Activated B cell treated with CpG ODN at 0.5 μM for 24 hours (primary cell): ENCODE results near the gene NUDCD3. TPM values are rescaled to one million over a fixed set of nuclear protein-coding genes. Genes with fewer than 3 reads are reported as not detected.

ENCODE experiments used
- ATAC-seq: fragments of 200-7000 bp; cut with Tn5 transposase; one replicate; pipeline ENCODE4 v1.10.0; 2021; ENCODE audit warnings: low read depth, mild to moderate bottlenecking, moderate library complexity
- CTCF ChIA-PET: fragments of 350-600 bp; sonication (Branson Sonifier 250); formaldehyde crosslinking; loops from one replicate; lab custom pipeline; 2021; ENCODE audit warnings: antibody characterized with exemption; lab: Charles Lee
- POLR2A ChIA-PET: fragments of 350-600 bp; sonication (Branson Sonifier 250); formaldehyde crosslinking; loops from one replicate; lab custom pipeline; 2021; ENCODE audit warnings: antibody characterized with exemption; lab: Charles Lee
- DNase-seq: peaks from one replicate; pipeline ENCODE4 v3.0.0; 2022
- H3K27ac Mint-ChIP-seq: one replicate; pipeline ENCODE4 v1.8.0; 2020; ENCODE audit warnings: mixed read lengths
- H3K27me3 Mint-ChIP-seq: one replicate; pipeline ENCODE4 v1.8.0; 2021; ENCODE audit warnings: mixed read lengths
- H3K36me3 Mint-ChIP-seq: one replicate; pipeline ENCODE4 v1.8.0; 2021; ENCODE audit warnings: low read depth, mixed read lengths
- H3K4me1 Mint-ChIP-seq: one replicate; pipeline ENCODE4 v1.8.0; 2021; ENCODE audit warnings: mixed read lengths
- H3K4me3 Mint-ChIP-seq: one replicate; pipeline ENCODE4 v1.8.0; 2020; ENCODE audit warnings: mild to moderate bottlenecking, mixed read lengths
- H3K9me3 Mint-ChIP-seq: one replicate; pipeline ENCODE4 v1.8.0; 2020; ENCODE audit warnings: mixed read lengths
- intact Hi-C: fragments of 100-400 bp; cut with micrococcal nuclease; formaldehyde crosslinking; loops from one replicate; pipeline ENCODE4 v1.15.1; 2024
- total RNA-seq: library from RNA; stranded (reverse); gene quantifications from 2 replicates; pipeline ENCODE4 v1.2.3, GENCODE V29; 2022
- TF ChIP-seq, protein P1 (sequence below): fragments of 200-600 bp; IDR thresholded peaks from one replicate; pipeline ENCODE4 v1.8.0; 2022; ENCODE audit warnings: antibody characterized with exemption, mild to moderate bottlenecking

NUDCD3 gene
- total RNA-seq, 1 donor from 2014 or later = 85.1 TPM

DNA sequence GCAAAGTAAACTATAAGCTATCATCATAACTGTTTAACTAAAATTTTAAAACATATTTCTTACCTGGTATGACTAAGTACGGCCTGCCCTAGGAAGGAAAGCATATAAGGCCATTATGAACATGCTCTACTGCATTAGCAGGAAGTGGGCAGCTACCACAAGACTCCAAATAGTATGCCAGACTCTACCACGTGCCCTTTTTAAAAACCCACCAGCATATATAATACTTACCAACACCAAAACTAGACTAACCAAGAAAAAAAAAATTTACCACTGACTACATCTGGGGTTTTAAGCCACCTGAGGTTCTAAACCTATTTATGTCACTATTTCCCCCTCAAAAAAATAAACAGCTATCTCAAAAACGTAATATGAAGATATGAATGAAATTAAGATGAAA is 30.1 kb downstream of the NUDCD3 start:
- TF ChIP-seq, protein P1, sequence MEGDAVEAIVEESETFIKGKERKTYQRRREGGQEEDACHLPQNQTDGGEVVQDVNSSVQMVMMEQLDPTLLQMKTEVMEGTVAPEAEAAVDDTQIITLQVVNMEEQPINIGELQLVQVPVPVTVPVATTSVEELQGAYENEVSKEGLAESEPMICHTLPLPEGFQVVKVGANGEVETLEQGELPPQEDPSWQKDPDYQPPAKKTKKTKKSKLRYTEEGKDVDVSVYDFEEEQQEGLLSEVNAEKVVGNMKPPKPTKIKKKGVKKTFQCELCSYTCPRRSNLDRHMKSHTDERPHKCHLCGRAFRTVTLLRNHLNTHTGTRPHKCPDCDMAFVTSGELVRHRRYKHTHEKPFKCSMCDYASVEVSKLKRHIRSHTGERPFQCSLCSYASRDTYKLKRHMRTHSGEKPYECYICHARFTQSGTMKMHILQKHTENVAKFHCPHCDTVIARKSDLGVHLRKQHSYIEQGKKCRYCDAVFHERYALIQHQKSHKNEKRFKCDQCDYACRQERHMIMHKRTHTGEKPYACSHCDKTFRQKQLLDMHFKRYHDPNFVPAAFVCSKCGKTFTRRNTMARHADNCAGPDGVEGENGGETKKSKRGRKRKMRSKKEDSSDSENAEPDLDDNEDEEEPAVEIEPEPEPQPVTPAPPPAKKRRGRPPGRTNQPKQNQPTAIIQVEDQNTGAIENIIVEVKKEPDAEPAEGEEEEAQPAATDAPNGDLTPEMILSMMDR = no peak
- ChIA-PET POLR2A (interaction anchor here (0.5 to 1.1 kb wide), 3 partner anchors 9 to 30 kb away, joined by 3 to 4 read pairs (median 3); no protein-coding TSS in a partner anchor), CTCF (no interaction called here)
- DNase-seq (no peak), ATAC-seq (peak; percentile 99)
- Mint-ChIP-seq H3K36me3 (peaks cover 43% of the 10 kb centered on the region), H3K4me1 (peaks cover 48% of the 10 kb centered on the region), H3K27me3 (no peaks in the 10 kb centered on the region), H3K9me3 (no peaks in the 10 kb centered on the region), H3K4me3 (peak overlapping the region; percentile 59), H3K27ac (peak overlapping the region; percentile 13)
- intact Hi-C loops = loop anchor here (1.0 to 2.0 kb wide), 3 partner anchors 11 to 260 kb away; partner anchors contain the start of gene YKT6

DNA sequence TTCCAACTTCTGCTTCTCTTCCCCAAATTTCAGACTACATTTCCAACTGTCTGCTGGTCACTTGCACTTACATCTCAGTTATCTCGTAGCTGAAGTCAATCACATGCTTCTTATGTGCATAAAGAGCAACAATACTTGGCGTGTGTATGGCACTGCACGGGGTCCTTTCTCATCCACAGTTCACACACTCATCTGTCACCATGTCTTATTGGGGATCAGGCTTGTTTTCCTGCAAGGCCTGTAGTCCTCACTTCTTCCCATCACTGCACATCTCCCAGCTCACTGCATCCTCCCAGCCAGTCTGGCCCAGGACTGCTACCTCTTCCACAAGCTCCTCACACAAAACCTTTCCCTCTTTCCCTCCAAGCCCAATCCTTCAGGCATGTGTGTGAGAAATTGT is 35.3 kb downstream of the NUDCD3 start:
- ATAC-seq = no peak
- H3K27ac Mint-ChIP-seq = no peak overlapping the region
- no peak for DNase-seq
- no peaks in the 10 kb centered on the region for H3K9me3 Mint-ChIP-seq
- H3K27me3 Mint-ChIP-seq = no peaks in the 10 kb centered on the region
- H3K4me1 Mint-ChIP-seq = peaks cover 24% of the 10 kb centered on the region
- CTCF ChIA-PET = no interaction called here
- POLR2A ChIA-PET = interaction anchor here (0.6 kb wide), 1 partner anchor 660 kb away, joined by 5 read pairs; no protein-coding TSS in a partner anchor
- TF ChIP-seq, protein P1 = no peak
- intact Hi-C loops = no loop called here
- no peak overlapping the region for H3K4me3 Mint-ChIP-seq
- peaks cover 48% of the 10 kb centered on the region for H3K36me3 Mint-ChIP-seq

DNA sequence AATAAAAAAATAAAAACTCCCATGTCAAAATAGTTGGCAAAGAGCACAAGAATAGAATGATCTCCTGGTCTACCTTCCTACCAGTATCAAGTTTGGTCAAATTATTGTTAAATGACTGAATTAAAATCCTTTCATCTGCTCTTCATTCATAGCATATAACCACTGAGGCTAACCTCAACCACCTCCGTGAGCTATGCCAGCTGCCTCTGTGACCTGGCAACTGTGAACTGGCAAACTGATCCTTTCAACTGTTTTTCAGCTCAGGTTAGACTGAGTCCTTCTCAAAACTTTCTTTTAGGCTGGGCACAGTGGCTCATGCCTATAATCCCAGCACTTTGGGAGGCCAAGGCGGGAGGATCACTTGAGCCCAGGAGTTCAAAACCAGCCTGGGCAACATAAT is 36.1 kb downstream of the NUDCD3 start:
- no peaks in the 10 kb centered on the region for H3K27me3 Mint-ChIP-seq
- no peak overlapping the region for H3K27ac Mint-ChIP-seq
- intact Hi-C loops = no loop called here
- H3K4me1 Mint-ChIP-seq = peaks cover 24% of the 10 kb centered on the region
- H3K9me3 Mint-ChIP-seq = no peaks in the 10 kb centered on the region
- ATAC-seq (no peak), DNase-seq (no peak)
- TF ChIP-seq, protein P1 = no peak
- ChIA-PET CTCF (no interaction called here), POLR2A (no interaction called here)
- H3K36me3 Mint-ChIP-seq = peaks cover 49% of the 10 kb centered on the region
- H3K4me3 Mint-ChIP-seq = no peak overlapping the region

DNA sequence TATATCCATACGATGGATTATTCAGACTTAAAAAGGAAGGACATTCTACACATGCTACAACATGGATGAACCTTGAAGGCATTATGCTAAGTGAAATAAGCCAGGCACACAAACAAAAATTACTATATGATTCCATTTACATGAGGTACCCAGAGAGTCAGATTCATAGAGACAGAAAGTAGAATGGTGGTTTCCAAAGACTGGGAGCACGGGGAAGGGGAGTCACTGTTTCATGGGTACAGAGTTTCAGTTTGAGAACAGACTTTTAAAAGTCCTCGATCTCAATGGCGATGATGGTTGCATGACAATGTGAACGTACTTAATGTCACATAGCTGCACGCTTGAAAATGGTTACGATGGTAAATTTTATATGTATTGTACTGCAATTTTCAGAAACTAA is 39.3 kb downstream of the NUDCD3 start:
- POLR2A ChIA-PET = no interaction called here
- no peak for DNase-seq
- Mint-ChIP-seq H3K27me3 (no peaks in the 10 kb centered on the region), H3K4me3 (no peak overlapping the region), H3K4me1 (peaks cover 42% of the 10 kb centered on the region), H3K27ac (no peak overlapping the region), H3K36me3 (peaks cover 62% of the 10 kb centered on the region), H3K9me3 (no peaks in the 10 kb centered on the region)
- intact Hi-C loops = no loop called here
- no peak for ATAC-seq
- TF ChIP-seq, protein P1 = no peak
- CTCF ChIA-PET = no interaction called here

DNA sequence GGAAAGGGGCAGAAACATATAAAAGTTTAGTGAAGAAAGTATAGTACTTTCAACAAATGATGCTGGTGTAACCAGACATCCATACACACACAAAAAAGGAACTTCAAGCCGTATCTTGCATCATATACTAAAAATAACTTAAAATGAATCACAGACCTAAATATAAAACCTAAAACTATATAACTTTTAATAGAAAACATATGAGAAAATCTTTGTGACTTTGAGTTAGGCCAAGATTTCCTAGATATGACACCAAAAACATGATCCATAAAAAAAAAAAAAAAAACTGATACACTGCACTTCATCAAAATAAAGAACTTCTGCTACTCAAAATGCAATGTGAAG is 40.9 kb downstream of the NUDCD3 start:
- ChIA-PET CTCF (interaction anchor here (0.7 kb wide), 1 partner anchor 25 kb away, joined by 3 read pairs; no protein-coding TSS in a partner anchor), POLR2A (interaction anchor here (0.7 to 1.1 kb wide), 2 partner anchors 40 to 66 kb away, joined by 4 to 5 read pairs; no protein-coding TSS in a partner anchor)
- TF ChIP-seq, protein P1 = no peak
- ATAC-seq = peak; percentile 34
- peaks cover 46% of the 10 kb centered on the region for H3K4me1 Mint-ChIP-seq
- DNase-seq = no peak
- intact Hi-C loops = loop anchor here (1.0 kb wide), 1 partner anchor 11 kb away; no protein-coding TSS in a partner anchor
- H3K9me3 Mint-ChIP-seq = no peaks in the 10 kb centered on the region
- no peaks in the 10 kb centered on the region for H3K27me3 Mint-ChIP-seq
- H3K4me3 Mint-ChIP-seq = peak overlapping the region; percentile 39
- peaks cover 67% of the 10 kb centered on the region for H3K36me3 Mint-ChIP-seq
- peak overlapping the region; percentile 21 for H3K27ac Mint-ChIP-seq
